GM12878 (cell line): ENCODE results near the gene PDHA1. TPM values are rescaled to one million over a fixed set of nuclear protein-coding genes. Genes with fewer than 3 reads are reported as not detected.

Experiments used
- ATAC-seq: fragments of 200-7000 bp; cut with Tn5 transposase; 3 replicates; pipeline ENCODE4 v1.9.1; 2020; ENCODE audit warnings: mild to moderate bottlenecking, moderate library complexity
- BruUV-seq: library from RNA; stranded (reverse); fragments of 400-500 nt; replicated peaks from 2 replicates; lab custom pipeline; 2021; lab: Mats Ljungman, UMichigan
- CTCF ChIA-PET: fragments of 300-600 bp; sonication (Branson Sonifier 250); formaldehyde crosslinking; extraction: SDS; loops from one replicate; lab custom pipeline; 2021; ENCODE audit warnings: inconsistent platforms; lab: Yijun Ruan, JAX
- POLR2A ChIA-PET: fragments of 350-600 bp; formaldehyde crosslinking; extraction: SDS; loops from one replicate; lab custom pipeline; 2021; ENCODE audit warnings: inconsistent platforms; lab: Charles Lee
- RAD21 ChIA-PET: fragments of 300-600 bp; sonication (Branson Sonifier 250); formaldehyde crosslinking; loops from one replicate; lab custom pipeline; 2023; ENCODE audit warnings: antibody characterized with exemption; ENCODE audit not compliant: unreplicated experiment; lab: Charles Lee
- SMC1A ChIA-PET: fragments of 300-600 bp; sonication (Branson Sonifier 250); formaldehyde crosslinking; loops from one replicate; lab custom pipeline; 2023; ENCODE audit not compliant: unreplicated experiment, uncharacterized antibody; lab: Charles Lee
- DNase-seq: peaks from one replicate; pipeline ENCODE4 v3.0.0-alpha.2; 2011; ENCODE audit warnings: low read depth, low spot score
- FAIRE-seq: peaks from 3 replicates; lab custom pipeline; 2011; peaks lifted over from hg19 to GRCh38; lab: Jason Lieb, UNC
- H2AFZ ChIP-seq: 2 replicates; pipeline ENCODE4 v1.6.0; 2011; ENCODE audit warnings: low read depth, low read length, control low read depth; ENCODE audit not compliant: control insufficient read depth
- H3K27ac ChIP-seq: 2 replicates; pipeline ENCODE4 v1.5.1; 2011; ENCODE audit warnings: control low read depth; ENCODE audit not compliant: control insufficient read depth, insufficient read depth
- H3K27me3 ChIP-seq, 2 experiments: replicated peaks in 1 of 2; 2 replicates each; pipeline versions ENCODE4 v1.6.0 to v1.6.1; 2011; ENCODE audit warnings: low read length in 1 of 2; ENCODE audit not compliant: control insufficient read depth in 2 of 2, insufficient read depth in 2 of 2
- H3K36me3 ChIP-seq, 2 experiments: 2 replicates each; pipeline ENCODE4 v1.5.1; 2011; ENCODE audit warnings: low read length in 1 of 2; ENCODE audit not compliant: control insufficient read depth in 2 of 2, insufficient read depth in 2 of 2
- H3K4me1 ChIP-seq: 2 replicates; pipeline ENCODE4 v1.6.1; 2011; ENCODE audit warnings: mild to moderate bottlenecking, low read length, moderate library complexity, mixed read lengths; ENCODE audit not compliant: control insufficient read depth, insufficient read depth
- H3K4me2 ChIP-seq: 2 replicates; pipeline ENCODE4 v1.6.0; 2011; ENCODE audit warnings: control low read depth; ENCODE audit not compliant: control insufficient read depth, insufficient read depth
- H3K4me3 ChIP-seq: fragments of 200-600 bp; sonication (generic); 2 replicates; pipeline ENCODE4 v1.5.1; 2016
- H3K79me2 ChIP-seq: 2 replicates; pipeline ENCODE4 v1.6.0; 2011; ENCODE audit warnings: low read length; ENCODE audit not compliant: control insufficient read depth, insufficient read depth
- H3K9ac ChIP-seq: 2 replicates; pipeline ENCODE4 v1.8.0; 2011; ENCODE audit warnings: low read length, control low read depth, mixed read lengths; ENCODE audit not compliant: control insufficient read depth, insufficient read depth
- H3K9me3 ChIP-seq: replicated peaks from 3 replicates; pipeline ENCODE4 v1.5.1; 2011; ENCODE audit warnings: mild to moderate bottlenecking, low read length; ENCODE audit not compliant: control insufficient read depth, insufficient read depth
- H4K20me1 ChIP-seq: 2 replicates; pipeline ENCODE4 v1.6.0; 2011; ENCODE audit not compliant: control insufficient read depth, insufficient read depth
- BCLAF1 ChIP-seq: fragments of 450-650 bp; IDR thresholded peaks from 2 replicates; pipeline ENCODE4 v1.6.1; 2017; ENCODE audit warnings: antibody characterized with exemption, mild to moderate bottlenecking, moderate library complexity
- E2F8 ChIP-seq: fragments of 450-650 bp; IDR thresholded peaks from 2 replicates; pipeline ENCODE4 v1.6.1; 2018; ENCODE audit warnings: mild to moderate bottlenecking, low read depth, moderate library complexity; ENCODE audit not compliant: partially characterized antibody
- ETV6 ChIP-seq, 2 experiments: fragments of 450-650 bp in 1 of 2; IDR thresholded peaks in 1 of 2; conservative IDR thresholded peaks in 1 of 2; 2 replicates each; pipeline ENCODE4 v1.6.1; 2014; ENCODE audit warnings: antibody characterized with exemption in 1 of 2, borderline replicate concordance in 1 of 2, low read depth in 1 of 2, mild to moderate bottlenecking in 1 of 2, moderate library complexity in 1 of 2
- MEF2A ChIP-seq: IDR thresholded peaks from 2 replicates; pipeline ENCODE4 v1.6.1; 2011; ENCODE audit warnings: low read depth, mild to moderate bottlenecking, low read length, moderate library complexity; ENCODE audit not compliant: insufficient read depth
- MXI1 ChIP-seq: fragments of 150-350 bp; IDR thresholded peaks from 2 replicates; pipeline ENCODE4 v1.6.1; 2011; ENCODE audit warnings: low read depth, mild to moderate bottlenecking, inconsistent platforms, low read length, improper control_type of control experiment
- PKNOX1 ChIP-seq: fragments of 450-650 bp; IDR thresholded peaks from 2 replicates; pipeline ENCODE4 v1.6.1; 2016; ENCODE audit warnings: mild to moderate bottlenecking
- POLR2AphosphoS2 ChIP-seq: IDR thresholded peaks from 2 replicates; pipeline ENCODE4 v1.6.1; 2011; ENCODE audit warnings: low read depth, mild to moderate bottlenecking, low read length, improper control_type of control experiment, moderate library complexity
- TCF3 ChIP-seq: IDR thresholded peaks from 2 replicates; pipeline ENCODE4 v1.6.1; 2012; ENCODE audit warnings: low read depth, mild to moderate bottlenecking, low read length, borderline replicate concordance; ENCODE audit not compliant: insufficient read depth
- USF2 ChIP-seq: IDR thresholded peaks from 2 replicates; pipeline ENCODE4 v1.6.1; 2011; ENCODE audit warnings: low read depth, low read length, improper control_type of control experiment, borderline replicate concordance
- WGBS: methylation state at CpG from one replicate; pipeline ENCODE4 v1.1.6; 2016; ENCODE audit warnings: low lambda C conversion rate; ENCODE audit not compliant: insufficient replicate concordance, insufficient coverage; ENCODE audit errors: missing lambda C conversion rate; 5-methylcytosine and 5-hydroxymethylcytosine counted together
- in situ Hi-C: fragments of 300-500 bp; cut with MboI; formaldehyde crosslinking; loops from 9 replicates; pipeline ENCODE4 v1.14.3; 2018; ENCODE audit warnings: mixed read lengths
- intact Hi-C: fragments of 100-400 bp; cut with micrococcal nuclease; formaldehyde crosslinking; loops from one replicate; pipeline ENCODE4 v1.14.2; 2022; ENCODE audit not compliant: unreplicated experiment
- polyA plus RNA-seq, 11 experiments: library from polyadenylated mRNA; depleted of rRNA in 4 of 11; unstranded in 6 of 11; stranded (reverse) in 5 of 11; fragments of >200 nt; fragmentation: Nextera tagmentation in 4 of 11; fragmentation: Illumina TruSeq in 1 of 11; extraction: Ambion mirVana in 4 of 11; extraction: Trizol in 1 of 11; gene quantifications; 1 replicate in 1 of 11; 2 replicates in 10 of 11; pipeline versions ENCODE4 v1.2.1 to v1.2.3, GENCODE V29; 2011 to 2016; ENCODE audit warnings: inconsistent platforms in 2 of 11, missing spikeins in 2 of 11, low read depth in 1 of 11
- total RNA-seq, 4 experiments: library from RNA; depleted of rRNA in 3 of 4; stranded (reverse); fragments of >200 nt in 3 of 4; fragmentation: Illumina TruSeq in 1 of 4; extraction: Trizol in 1 of 4; gene quantifications; 2 replicates each; pipeline versions ENCODE4 v1.2.1 to v1.2.3, GENCODE V29; 2013 to 2021
- TF ChIP-seq, protein P1 (sequence below): fragments of 450-650 bp; IDR thresholded peaks from 2 replicates; pipeline ENCODE4 v1.6.1; 2017; ENCODE audit warnings: low read depth, mild to moderate bottlenecking, moderate library complexity

PDHA1 gene
- total and polyA plus RNA-seq, 10 of the 15 experiments (the other 5 are each of a cell fraction or from before 2014, with no cell fraction given), result 175 to 370 (median 270) TPM

- Histone ChIP-seq H2AFZ (no peak overlapping the region), H3K4me3 (no peak overlapping the region), H3K9ac (no peak overlapping the region), H4K20me1 (no peaks in the 10 kb centered on the region), H3K79me2 (no peaks in the 10 kb centered on the region), H3K4me2 (no peak overlapping the region), H3K27me3 (no peaks in the 10 kb centered on the region), H3K27ac (no peak overlapping the region), H3K4me1 (no peaks in the 10 kb centered on the region), H3K36me3 (no peaks in the 10 kb centered on the region), H3K9me3 (no peaks in the 10 kb centered on the region)
- ChIA-PET RAD21 (no interaction called here), CTCF (no interaction called here), POLR2A (no interaction called here), SMC1A (interaction anchor here (0.6 kb wide), 1 partner anchor 95 kb away, joined by 3 read pairs; no protein-coding TSS in a partner anchor)
- ATAC-seq (no peak), FAIRE-seq (no peak), DNase-seq (no peak)
- no TSS peak for BruUV-seq
- intact Hi-C loops (no loop called here), in situ Hi-C loops (no loop called here)
- 25% methylated on average over 8 of the region's 8 CpGs for WGBS
- TF ChIP-seq, protein P1, sequence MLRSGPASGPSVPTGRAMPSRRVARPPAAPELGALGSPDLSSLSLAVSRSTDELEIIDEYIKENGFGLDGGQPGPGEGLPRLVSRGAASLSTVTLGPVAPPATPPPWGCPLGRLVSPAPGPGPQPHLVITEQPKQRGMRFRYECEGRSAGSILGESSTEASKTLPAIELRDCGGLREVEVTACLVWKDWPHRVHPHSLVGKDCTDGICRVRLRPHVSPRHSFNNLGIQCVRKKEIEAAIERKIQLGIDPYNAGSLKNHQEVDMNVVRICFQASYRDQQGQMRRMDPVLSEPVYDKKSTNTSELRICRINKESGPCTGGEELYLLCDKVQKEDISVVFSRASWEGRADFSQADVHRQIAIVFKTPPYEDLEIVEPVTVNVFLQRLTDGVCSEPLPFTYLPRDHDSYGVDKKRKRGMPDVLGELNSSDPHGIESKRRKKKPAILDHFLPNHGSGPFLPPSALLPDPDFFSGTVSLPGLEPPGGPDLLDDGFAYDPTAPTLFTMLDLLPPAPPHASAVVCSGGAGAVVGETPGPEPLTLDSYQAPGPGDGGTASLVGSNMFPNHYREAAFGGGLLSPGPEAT, result no peak
- no peak for TF ChIP-seq PKNOX1
- TF ChIP-seq POLR2AphosphoS2, result no peak
- TF ChIP-seq USF2, result no peak
- TF ChIP-seq ETV6 (conservative IDR thresholded peaks at IDR 0.05 in 1 of 2, IDR thresholded peaks at IDR 0.05 in 1 of 2; ENCODE audit: borderline replicate concordance in 1 of 2, low read depth in 1 of 2), result no peak
- no peak for TF ChIP-seq MXI1
- no peak for TF ChIP-seq MEF2A
- TF ChIP-seq TCF3, result no peak
- no peak for TF ChIP-seq E2F8
- TF ChIP-seq BCLAF1, result no peak
Measured at GRCh38 chrX:19388741-19389140, 45.0 kb downstream of the PDHA1 start.
